ENCODE data around the gene NTF3.

DNA sequence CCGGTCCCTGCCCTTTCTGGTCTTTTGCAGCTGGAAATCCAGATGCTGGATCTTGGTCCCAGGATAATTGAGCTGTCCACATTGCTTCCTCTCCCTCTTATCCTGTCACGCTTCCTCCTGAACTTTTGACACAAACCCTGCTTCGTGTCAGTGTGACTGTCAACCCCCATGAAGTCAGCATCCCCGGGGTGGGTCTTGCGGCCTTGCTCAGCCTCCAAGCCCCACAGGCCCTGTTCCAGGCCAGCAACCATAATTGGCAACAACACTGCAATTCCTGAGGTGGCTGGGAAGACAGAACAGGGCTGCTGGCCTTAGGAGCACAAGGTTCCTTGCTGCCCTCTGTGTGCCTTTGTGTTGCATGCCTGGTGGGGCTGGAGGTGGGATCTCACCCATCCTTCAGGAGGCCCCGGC, 74.9 kb downstream of the NTF3 start:
- TF ChIP-seq CTCF (IDR thresholded peaks at IDR 0.05 in 4 of 5, conservative IDR thresholded peaks at IDR 0.05 in 1 of 5) (no peak), POLR2A (IDR thresholded peaks at IDR 0.05) (no peak)

All from gastrocnemius medialis (tissue), 4 donors.